GM19043 (cell line): ENCODE results near the gene NNMT.

Experiments used
- ATAC-seq: cut with Tn5 transposase; IDR thresholded peaks from one replicate; pipeline ENCODE4 v1.9.1; 2021; ENCODE audit warnings: low read depth; ENCODE audit not compliant: unreplicated experiment

Gene NNMT

GRCh38 chr11:114295676-114296604 is at the start of gene NNMT:
TSS of gene NNMT (plus strand) at chr11:114296399. CDS start at chr11:114296557, 158 bp downstream.
- ATAC-seq: no peak

- ATAC-seq: no peak
Measured at GRCh38 chr11:114247070-114247789, 49.0 kb upstream of the NNMT start.

GRCh38 chr11:114250180-114250579 is 46.0 kb upstream of the NNMT start:
- no peak for ATAC-seq

- ATAC-seq: no peak
Measured at GRCh38 chr11:114250993-114251814, 45.0 kb upstream of the NNMT start.

- no peak for ATAC-seq
Measured at GRCh38 chr11:114251815-114252337, 44.3 kb upstream of the NNMT start.

GRCh38 chr11:114252767-114253166 is 43.4 kb upstream of the NNMT start:
- ATAC-seq: no peak

- no peak for ATAC-seq
Measured at GRCh38 chr11:114253771-114254170, 42.4 kb upstream of the NNMT start.

- ATAC-seq: no peak
Measured at GRCh38 chr11:114254571-114255146, 41.5 kb upstream of the NNMT start.

GRCh38 chr11:114255289-114255688 is 40.9 kb upstream of the NNMT start:
- no peak for ATAC-seq

GRCh38 chr11:114256176-114256966 is 39.8 kb upstream of the NNMT start:
- ATAC-seq: no peak

- no peak for ATAC-seq
Measured at GRCh38 chr11:114256967-114257286, 39.3 kb upstream of the NNMT start.

GRCh38 chr11:114257621-114258558 is 38.3 kb upstream of the NNMT start:
- ATAC-seq: no peak

- ATAC-seq: no peak
Measured at GRCh38 chr11:114258696-114259095, 37.5 kb upstream of the NNMT start.

- no peak for ATAC-seq
Measured at GRCh38 chr11:114259124-114259526, 37.1 kb upstream of the NNMT start.

- ATAC-seq: no peak
Measured at GRCh38 chr11:114259551-114259983, 36.6 kb upstream of the NNMT start.

- no peak for ATAC-seq
Measured at GRCh38 chr11:114260077-114260476, 36.1 kb upstream of the NNMT start.

- ATAC-seq: no peak
Measured at GRCh38 chr11:114260483-114260882, 35.7 kb upstream of the NNMT start.

GRCh38 chr11:114261791-114262190 is 34.4 kb upstream of the NNMT start:
- ATAC-seq: no peak
